ENCODE data around the gene UGT1A8.

GRCh38 chr2:233603520-233603919 lies 13.9 kb upstream of the UGT1A8 start:
- TF ChIP-seq EGR1 (IDR thresholded peaks at IDR 0.05; ENCODE audit: low read depth) (no peak), SIN3A (IDR thresholded peaks at IDR 0.05; ENCODE audit: low read depth) (no peak), POLR2A (IDR thresholded peaks at IDR 0.05; ENCODE audit: borderline replicate concordance, extremely low read depth, insufficient read depth, insufficient read length) (no peak), EZH2 (IDR thresholded peaks at IDR 0.05) (no peak), YY1 (IDR thresholded peaks at IDR 0.05; ENCODE audit: extremely low read depth, insufficient replicate concordance, low read depth, low read length) (no peak), SRF (IDR thresholded peaks at IDR 0.05; ENCODE audit: low read depth) (no peak), REST (IDR thresholded peaks at IDR 0.05; ENCODE audit: low read depth) (no peak), RAD21 (IDR thresholded peaks at IDR 0.05; ENCODE audit: low read depth) (no peak), MAX (IDR thresholded peaks at IDR 0.05) (no peak), FOSL1 (IDR thresholded peaks at IDR 0.05; ENCODE audit: low read depth) (no peak), ZNF274 (IDR thresholded peaks at IDR 0.05; ENCODE audit: low read depth, low read length) (no peak)
- TF ChIP-seq, protein P1, sequence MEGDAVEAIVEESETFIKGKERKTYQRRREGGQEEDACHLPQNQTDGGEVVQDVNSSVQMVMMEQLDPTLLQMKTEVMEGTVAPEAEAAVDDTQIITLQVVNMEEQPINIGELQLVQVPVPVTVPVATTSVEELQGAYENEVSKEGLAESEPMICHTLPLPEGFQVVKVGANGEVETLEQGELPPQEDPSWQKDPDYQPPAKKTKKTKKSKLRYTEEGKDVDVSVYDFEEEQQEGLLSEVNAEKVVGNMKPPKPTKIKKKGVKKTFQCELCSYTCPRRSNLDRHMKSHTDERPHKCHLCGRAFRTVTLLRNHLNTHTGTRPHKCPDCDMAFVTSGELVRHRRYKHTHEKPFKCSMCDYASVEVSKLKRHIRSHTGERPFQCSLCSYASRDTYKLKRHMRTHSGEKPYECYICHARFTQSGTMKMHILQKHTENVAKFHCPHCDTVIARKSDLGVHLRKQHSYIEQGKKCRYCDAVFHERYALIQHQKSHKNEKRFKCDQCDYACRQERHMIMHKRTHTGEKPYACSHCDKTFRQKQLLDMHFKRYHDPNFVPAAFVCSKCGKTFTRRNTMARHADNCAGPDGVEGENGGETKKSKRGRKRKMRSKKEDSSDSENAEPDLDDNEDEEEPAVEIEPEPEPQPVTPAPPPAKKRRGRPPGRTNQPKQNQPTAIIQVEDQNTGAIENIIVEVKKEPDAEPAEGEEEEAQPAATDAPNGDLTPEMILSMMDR (IDR thresholded peaks at IDR 0.05 in 2 of 3, conservative IDR thresholded peaks at IDR 0.05 in 1 of 3; ENCODE audit: borderline replicate concordance in 1 of 3, insufficient read depth in 1 of 3, low read depth in 2 of 3, low read length in 2 of 3) = no peak
